GM12875 (cell line): ENCODE measurements around the gene DNAJB7.
"Not testable (repeated sequence)": the region's sequence is repeated elsewhere in the genome, so short reads cannot be mapped to it uniquely, and the experiment has no call there.

Source experiments
- H3K4me3 ChIP-seq: one replicate; pipeline ENCODE4 v1.5.1; 2011; ENCODE audit warnings: low read depth, low read length, control low read depth
- TF ChIP-seq, protein P1 (sequence below): IDR thresholded peaks from 2 replicates; pipeline ENCODE4 v1.5.1; 2011; ENCODE audit warnings: low read depth, mild to moderate bottlenecking, control low read depth, inconsistent platforms, low read length, moderate library complexity, borderline replicate concordance; ENCODE audit not compliant: insufficient read depth

The DNAJB7 gene

DNA sequence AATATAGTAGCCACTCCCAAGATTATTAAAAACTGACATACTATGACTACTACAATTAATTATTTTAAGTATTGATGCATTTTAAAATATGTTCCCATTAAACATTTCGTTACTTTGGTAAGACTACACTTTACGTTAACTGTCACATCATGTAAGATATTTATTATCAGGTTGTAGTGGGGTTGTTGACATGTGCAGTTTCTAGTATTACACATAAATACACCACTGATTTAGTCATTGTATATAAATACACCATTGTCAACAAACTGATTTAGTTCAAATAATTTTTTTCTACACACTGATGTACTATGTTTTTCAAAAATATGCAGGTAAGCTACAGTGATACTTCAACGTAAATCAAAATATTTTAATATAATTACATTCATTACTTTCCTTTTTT is 17.0 kb downstream of the DNAJB7 start:
- TF ChIP-seq, protein P1, sequence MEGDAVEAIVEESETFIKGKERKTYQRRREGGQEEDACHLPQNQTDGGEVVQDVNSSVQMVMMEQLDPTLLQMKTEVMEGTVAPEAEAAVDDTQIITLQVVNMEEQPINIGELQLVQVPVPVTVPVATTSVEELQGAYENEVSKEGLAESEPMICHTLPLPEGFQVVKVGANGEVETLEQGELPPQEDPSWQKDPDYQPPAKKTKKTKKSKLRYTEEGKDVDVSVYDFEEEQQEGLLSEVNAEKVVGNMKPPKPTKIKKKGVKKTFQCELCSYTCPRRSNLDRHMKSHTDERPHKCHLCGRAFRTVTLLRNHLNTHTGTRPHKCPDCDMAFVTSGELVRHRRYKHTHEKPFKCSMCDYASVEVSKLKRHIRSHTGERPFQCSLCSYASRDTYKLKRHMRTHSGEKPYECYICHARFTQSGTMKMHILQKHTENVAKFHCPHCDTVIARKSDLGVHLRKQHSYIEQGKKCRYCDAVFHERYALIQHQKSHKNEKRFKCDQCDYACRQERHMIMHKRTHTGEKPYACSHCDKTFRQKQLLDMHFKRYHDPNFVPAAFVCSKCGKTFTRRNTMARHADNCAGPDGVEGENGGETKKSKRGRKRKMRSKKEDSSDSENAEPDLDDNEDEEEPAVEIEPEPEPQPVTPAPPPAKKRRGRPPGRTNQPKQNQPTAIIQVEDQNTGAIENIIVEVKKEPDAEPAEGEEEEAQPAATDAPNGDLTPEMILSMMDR = no peak

DNA sequence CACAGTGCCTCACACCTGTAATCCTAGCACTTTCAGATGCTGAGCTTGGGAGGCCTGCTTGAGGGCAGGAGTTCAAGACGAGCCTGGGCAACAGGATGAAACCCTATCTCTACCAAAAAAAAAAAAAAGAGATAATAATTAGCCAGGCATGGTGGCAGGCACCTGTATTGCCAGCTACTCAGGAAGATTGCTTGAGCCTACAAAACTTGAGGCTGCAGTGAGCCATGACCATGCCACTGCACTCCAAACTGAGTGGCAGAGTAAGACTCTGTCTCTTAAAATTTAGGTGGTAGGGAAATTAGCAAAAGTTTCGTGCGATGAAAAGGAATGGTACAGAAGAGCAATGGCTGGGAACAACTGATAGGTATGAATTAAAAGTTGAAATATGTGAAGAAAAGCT is 23.4 kb downstream of the DNAJB7 start:
- TF ChIP-seq, protein P1 = no peak
- H3K4me3 ChIP-seq = no peak overlapping the region

More for the DNA sequence above, 17.0 kb downstream of the DNAJB7 start:
- H3K4me3 ChIP-seq = no peak overlapping the region

DNA sequence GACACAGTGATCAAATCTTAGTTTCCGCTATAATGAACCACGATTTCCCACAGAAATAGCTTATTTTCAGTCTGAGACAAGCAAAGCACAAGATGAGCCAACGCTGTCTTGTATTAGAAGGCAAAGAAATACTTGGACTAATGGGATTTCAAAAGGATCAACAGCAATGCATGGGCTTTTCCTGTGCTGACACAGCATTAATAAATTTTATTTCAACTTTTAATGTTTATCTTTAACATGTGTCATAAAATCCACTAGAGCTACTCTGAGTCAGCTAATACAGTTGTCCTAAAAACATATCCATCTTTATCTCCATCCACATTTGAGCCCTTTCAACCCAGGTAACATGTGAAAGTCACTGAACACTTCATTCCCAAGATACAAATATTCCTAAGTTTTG is 27.3 kb downstream of the DNAJB7 start:
- TF ChIP-seq, protein P1 = no peak

DNA sequence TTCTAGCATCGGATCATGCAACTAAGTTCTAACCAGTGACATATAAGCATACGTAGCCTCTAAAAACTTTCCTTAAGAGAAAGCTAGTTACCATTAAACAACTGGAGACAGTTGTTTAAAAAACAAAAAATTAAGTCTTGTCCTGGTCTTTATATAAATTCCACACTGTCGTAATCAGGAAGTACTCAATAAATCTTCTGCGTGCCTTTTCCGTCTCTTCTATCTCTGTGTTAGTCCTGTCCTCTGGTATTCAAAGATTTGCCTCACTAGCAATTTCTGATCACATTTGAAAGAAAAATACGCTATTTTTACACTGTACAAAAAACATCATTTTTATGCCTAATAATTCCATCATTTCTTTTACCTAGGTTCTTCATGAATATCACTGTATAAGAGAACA is 32.8 kb downstream of the DNAJB7 start:
- TF ChIP-seq, protein P1 = no peak
- H3K4me3 ChIP-seq = no peak overlapping the region

More for the DNA sequence above, 27.3 kb downstream of the DNAJB7 start:
- H3K4me3 ChIP-seq = no peak overlapping the region

DNA sequence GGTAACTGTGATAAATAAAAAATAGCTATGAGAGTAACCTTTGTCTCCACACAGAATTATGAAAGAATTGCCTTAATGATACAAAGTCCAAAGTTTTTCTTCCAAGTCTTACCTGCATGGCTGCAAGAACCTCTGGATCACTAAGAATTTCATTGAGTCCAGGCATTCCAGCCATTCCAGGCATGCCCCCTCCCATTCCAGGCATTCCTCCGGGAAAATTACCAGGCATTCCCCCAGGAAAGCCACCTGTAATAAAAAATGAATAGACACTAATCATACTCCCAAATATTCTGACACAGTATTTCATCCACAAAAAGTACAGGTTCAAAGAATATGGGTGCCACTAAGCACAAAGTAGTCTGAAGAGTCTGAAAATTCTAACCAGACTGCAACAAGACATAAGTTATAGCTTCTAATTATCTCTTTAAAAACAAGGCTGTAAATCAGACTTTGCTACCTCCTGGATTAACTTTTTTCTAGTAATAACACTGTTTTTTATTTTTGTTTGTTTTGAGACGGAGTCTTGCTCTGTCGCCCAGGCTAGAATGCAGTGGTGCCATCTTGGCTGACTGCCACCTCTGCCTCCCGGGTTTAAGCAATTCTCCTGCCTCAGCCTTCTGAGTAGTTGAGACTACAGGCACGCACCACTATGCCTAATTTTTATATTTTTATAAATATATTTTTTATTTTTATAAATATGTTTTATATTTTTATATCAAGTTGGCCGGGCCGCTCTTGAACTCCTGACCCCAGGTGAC is 34.8 kb downstream of the DNAJB7 start:
- TF ChIP-seq, protein P1 = no peak
- no peak overlapping the region for H3K4me3 ChIP-seq

DNA sequence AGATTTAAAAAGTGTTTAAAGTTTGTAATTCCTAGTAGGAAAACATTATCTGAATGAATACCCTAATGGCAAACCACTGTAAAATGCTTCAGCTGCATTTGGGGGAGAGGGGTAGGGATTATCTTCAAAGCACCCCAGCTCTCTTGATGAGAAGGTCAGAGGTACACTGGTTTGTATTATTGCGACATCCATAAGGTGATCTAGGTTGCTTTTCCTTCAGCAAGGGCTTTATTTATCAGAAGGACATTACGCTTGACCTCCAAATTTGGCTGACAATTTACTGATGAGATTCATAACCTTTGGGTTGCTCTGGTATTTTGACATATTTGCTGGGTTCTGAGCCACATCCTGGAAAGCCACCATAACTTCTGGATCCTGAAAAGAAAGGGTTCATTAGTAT is 35.6 kb downstream of the DNAJB7 start:
- not testable (repeated sequence) for H3K4me3 ChIP-seq

DNA sequence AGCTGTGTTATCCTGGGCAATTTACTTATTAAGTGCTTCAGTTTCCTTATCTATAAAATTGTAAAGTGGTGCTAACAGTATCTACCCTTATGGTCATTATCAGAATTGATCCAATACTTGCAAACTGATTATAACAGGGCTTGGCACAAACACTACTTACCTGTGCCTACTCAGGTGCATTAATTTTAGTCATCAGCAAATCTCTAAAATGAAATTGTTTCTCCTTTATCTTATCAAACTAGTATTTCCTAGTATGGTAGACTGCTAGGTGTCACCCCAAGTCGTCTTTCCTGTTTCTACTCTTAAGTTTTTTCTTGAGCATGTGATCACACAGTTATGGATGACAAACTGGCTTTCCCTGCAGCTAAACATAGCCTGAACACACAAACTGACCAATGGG is 38.5 kb downstream of the DNAJB7 start:
- TF ChIP-seq, protein P1 = no peak
- H3K4me3 ChIP-seq = no peak overlapping the region
